ENCODE measurements around the gene SGPP2.

GRCh38 chr2:222525811-222526210 is 101.5 kb downstream of the SGPP2 start:
- TF ChIP-seq CTCF (conservative IDR thresholded peaks at IDR 0.05; ENCODE audit: low read depth, low read length), result no peak
- TF ChIP-seq EZH2 (IDR thresholded peaks at IDR 0.05; ENCODE audit: borderline replicate concordance, low read depth, low read length, poor library complexity, severe bottlenecking), result no peak
